ENCODE measurements around the gene TMPRSS5. TPM values are rescaled to one million over a fixed set of nuclear protein-coding genes. Genes with fewer than 3 reads are reported as not detected.
"Not testable (repeated sequence)": the region's sequence is repeated elsewhere in the genome, so short reads cannot be mapped to it uniquely, and the experiment has no call there.

TMPRSS5 gene
- polyA plus RNA-seq, 1 experiment = 0.04 TPM

GRCh38 chr11:113675565-113675964 is 30.5 kb downstream of the TMPRSS5 start:
- no peak for TF ChIP-seq CTCF (IDR thresholded peaks at IDR 0.05; ENCODE audit: low read depth, low read length)
- no peak for DNase-seq (ENCODE audit: low read depth, low spot score)
- CTCF ChIA-PET = no interaction called here
- H3K27me3 ChIP-seq (ENCODE audit: control insufficient read depth, insufficient read depth, low read length) = peaks cover 7% of the 10 kb centered on the region
- POLR2A ChIA-PET = no interaction called here
- H3K27ac ChIP-seq (ENCODE audit: low read depth, low read length) = no peak overlapping the region
- H3K4me3 ChIP-seq (ENCODE audit: low read depth, low read length) = no peak overlapping the region
- no peaks in the 10 kb centered on the region for H3K9me3 ChIP-seq (ENCODE audit: control insufficient read depth, insufficient read depth, low read length)

- DNase-seq (ENCODE audit: low read depth, low spot score) = peak; percentile 32
- no peaks in the 10 kb centered on the region for H3K9me3 ChIP-seq (ENCODE audit: control insufficient read depth, insufficient read depth, low read length)
- H3K4me3 ChIP-seq (ENCODE audit: low read depth, low read length) = no peak overlapping the region
- POLR2A ChIA-PET = no interaction called here
- H3K27ac ChIP-seq (ENCODE audit: low read depth, low read length) = no peak overlapping the region
- H3K27me3 ChIP-seq (ENCODE audit: control insufficient read depth, insufficient read depth, low read length) = peaks cover 7% of the 10 kb centered on the region
- CTCF ChIA-PET = no interaction called here
- no peak for TF ChIP-seq CTCF (IDR thresholded peaks at IDR 0.05; ENCODE audit: low read depth, low read length)
These were observed 31.0 kb downstream of the TMPRSS5 start for GRCh38 chr11:113675003-113675561.

- TF ChIP-seq CTCF (IDR thresholded peaks at IDR 0.05; ENCODE audit: low read depth, low read length) = no peak
- ChIA-PET CTCF (no interaction called here), POLR2A (no interaction called here)
- DNase-seq (ENCODE audit: low read depth, low spot score) = no peak
- Histone ChIP-seq H3K27me3 (ENCODE audit: control insufficient read depth, insufficient read depth, low read length) (peaks cover 7% of the 10 kb centered on the region), H3K27ac (ENCODE audit: low read depth, low read length) (no peak overlapping the region), H3K9me3 (ENCODE audit: control insufficient read depth, insufficient read depth, low read length) (no peaks in the 10 kb centered on the region), H3K4me3 (ENCODE audit: low read depth, low read length) (no peak overlapping the region)
These were observed 31.8 kb downstream of the TMPRSS5 start for GRCh38 chr11:113674397-113674685.

GRCh38 chr11:113673550-113674396 is 32.3 kb downstream of the TMPRSS5 start:
- no peak overlapping the region for H3K27ac ChIP-seq (ENCODE audit: low read depth, low read length)
- CTCF ChIA-PET = no interaction called here
- POLR2A ChIA-PET = no interaction called here

GRCh38 chr11:113671914-113672313 is 34.2 kb downstream of the TMPRSS5 start:
- H3K9me3 ChIP-seq (ENCODE audit: control insufficient read depth, insufficient read depth, low read length); CTCF ChIA-PET; DNase-seq (ENCODE audit: low read depth, low spot score); H3K27me3 ChIP-seq (ENCODE audit: control insufficient read depth, insufficient read depth, low read length); POLR2A ChIA-PET; H3K27ac ChIP-seq (ENCODE audit: low read depth, low read length); H3K4me3 ChIP-seq (ENCODE audit: low read depth, low read length): not testable (repeated sequence)

More at GRCh38 chr11:113673550-113674396, 32.3 kb downstream of the TMPRSS5 start:
- no peak overlapping the region for H3K4me3 ChIP-seq (ENCODE audit: low read depth, low read length)
- H3K9me3 ChIP-seq (ENCODE audit: control insufficient read depth, insufficient read depth, low read length) = no peaks in the 10 kb centered on the region
- no peak for TF ChIP-seq CTCF (IDR thresholded peaks at IDR 0.05; ENCODE audit: low read depth, low read length)
- peaks cover 5% of the 10 kb centered on the region for H3K27me3 ChIP-seq (ENCODE audit: control insufficient read depth, insufficient read depth, low read length)
- no peak for DNase-seq (ENCODE audit: low read depth, low spot score)
